ENCODE measurements around the gene SMYD2.

Gene SMYD2

DNA sequence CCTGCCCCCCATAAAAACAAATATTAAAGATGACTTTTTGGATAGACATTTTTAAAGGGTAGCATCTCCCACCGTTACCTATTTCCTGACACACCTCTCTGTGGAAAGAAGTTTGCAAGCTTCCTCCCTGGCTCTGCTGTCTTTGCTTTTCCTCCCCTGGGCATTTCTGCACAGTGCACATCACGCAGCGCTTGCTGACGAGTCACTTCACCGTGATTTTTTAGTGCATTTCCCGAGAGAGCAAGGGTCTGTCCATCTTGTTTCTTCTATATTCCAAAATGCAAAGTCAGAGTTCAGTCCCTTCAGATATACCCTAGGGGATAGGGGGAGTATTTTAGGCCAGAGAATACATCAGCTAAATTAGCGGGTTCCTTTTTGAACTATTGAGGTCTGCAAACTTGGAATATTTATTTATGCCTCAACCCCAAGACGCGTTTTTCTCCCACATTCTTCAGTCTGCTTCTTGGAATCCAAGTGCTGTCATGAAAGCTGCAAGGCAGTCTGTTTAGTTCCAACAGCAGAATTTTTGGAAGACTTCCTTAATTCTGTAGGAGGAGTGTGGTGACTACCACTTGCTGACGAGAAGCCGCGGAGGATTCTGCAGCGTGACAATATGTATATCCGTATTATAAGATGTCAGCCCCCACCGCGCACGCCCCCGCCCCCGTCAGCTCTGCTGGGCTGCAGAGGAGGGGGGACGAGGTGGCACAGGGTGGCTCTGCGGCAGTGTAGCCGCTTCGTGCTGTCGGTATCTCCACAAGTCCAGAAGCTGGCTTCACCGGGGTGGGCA, 22.4 kb downstream of the SMYD2 start:
- no peak for DNase-seq (ENCODE audit: low spot score)

DNA sequence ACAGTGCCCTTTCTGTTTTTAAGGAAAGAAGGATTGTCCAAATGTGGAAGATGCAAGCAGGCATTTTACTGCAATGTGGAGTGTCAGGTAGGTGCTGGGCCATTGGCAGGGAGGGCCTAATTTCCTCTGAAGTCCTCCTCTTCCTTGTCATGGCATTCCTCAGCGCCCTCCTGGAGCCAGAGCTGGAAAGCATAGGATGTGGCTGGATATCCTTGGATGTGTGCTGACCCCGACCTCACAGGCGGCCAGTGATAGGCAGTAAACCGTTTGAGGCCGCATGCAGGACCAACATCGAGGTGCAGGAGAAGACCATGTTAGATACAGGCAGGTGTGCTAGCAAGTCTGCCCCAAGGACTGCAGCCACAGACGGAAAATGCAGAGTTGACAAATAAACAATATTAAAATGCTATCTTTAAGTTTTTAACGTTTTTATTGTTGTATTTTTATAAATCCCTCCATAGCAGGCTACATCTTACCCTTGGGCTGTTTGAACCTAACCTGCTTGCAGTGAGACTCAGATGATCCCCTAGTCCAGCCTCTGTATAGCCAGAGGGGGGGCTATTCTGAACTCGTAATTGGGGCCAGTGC, 24.3 kb downstream of the SMYD2 start:
- no peak for DNase-seq (ENCODE audit: low spot score)

DNA sequence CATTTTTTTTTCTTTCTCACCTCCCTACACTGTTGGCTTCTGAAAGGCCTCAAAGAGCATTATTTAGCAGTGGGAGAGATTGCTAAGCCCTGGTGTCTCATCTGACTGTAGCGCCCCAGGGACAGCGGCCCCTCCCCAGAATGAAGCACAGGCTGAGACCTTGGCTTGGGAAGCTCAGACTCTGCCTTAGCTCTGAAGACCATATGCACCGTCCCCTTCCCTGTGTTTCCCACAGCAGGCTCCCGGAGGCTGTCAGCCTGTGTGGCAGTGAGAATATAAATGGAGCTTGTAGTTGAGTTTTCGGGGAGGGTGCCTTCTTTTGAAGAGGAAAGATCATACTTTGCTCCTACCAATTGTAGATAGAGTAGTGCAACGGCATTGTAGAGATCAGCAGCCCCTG, 25.3 kb downstream of the SMYD2 start:
- DNase-seq (ENCODE audit: low spot score) = no peak

DNA sequence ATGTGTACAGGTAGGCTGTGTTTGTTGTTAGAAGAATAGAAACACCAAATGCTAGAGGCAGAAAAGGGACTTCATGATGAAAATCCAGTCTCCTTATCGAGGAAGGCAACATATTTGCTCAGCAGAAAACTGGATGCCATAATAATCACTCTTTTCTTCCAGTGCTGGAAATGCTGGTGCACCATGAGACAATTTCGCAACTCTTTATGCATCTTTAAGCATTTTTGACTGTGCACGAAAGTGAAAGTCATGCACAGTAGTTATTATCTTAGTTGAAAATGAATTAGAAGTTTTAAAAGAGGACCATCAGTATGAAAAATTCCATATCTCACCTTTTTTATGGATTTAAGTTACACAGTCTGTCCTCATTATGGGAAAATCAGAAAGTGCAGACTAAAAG, 29.1 kb downstream of the SMYD2 start:
- DNase-seq (ENCODE audit: low spot score) = no peak

DNA sequence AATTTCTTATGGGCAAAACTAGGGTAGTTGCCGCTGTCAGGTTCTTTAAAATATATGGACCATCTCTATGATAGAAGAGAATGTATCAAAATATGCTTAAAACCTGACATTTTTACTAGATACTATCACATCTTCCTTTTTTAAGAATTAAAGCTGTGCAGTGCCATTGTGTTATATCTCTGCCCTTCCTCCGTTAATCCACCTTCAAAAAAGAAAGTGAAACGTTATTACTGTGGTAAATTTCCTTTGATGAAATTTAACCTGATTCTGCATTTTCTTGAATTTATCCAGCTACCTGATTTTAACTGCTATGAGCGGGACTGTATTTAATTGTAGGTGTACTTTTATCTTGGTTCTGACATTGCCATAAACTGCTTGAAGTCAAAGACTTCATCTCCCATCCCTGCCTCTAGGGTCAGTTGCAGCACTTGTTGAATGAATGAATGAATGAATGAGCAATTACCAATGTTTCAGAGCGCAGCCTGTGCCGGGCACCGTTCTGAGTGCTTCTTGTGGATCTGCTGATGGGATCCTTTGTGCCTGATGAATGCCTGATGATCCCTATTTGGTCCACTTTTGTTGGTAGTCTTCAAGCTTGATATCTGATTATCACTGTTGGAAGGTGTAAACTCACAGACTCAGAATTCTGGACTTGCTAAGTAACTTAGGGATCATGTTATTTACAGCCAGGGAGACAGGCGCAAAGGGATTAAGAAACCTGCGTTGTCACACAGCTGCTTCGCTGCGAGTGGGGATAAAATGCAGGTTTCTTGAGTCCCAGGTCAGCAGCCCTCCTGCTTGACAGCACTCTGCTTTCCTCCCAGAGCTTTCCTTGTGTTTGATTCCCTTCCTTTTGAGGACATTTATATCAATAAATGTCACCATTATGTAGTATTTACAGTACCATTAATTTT, 30.1 kb downstream of the SMYD2 start:
- peak; percentile 63 for DNase-seq (ENCODE audit: low spot score)

DNA sequence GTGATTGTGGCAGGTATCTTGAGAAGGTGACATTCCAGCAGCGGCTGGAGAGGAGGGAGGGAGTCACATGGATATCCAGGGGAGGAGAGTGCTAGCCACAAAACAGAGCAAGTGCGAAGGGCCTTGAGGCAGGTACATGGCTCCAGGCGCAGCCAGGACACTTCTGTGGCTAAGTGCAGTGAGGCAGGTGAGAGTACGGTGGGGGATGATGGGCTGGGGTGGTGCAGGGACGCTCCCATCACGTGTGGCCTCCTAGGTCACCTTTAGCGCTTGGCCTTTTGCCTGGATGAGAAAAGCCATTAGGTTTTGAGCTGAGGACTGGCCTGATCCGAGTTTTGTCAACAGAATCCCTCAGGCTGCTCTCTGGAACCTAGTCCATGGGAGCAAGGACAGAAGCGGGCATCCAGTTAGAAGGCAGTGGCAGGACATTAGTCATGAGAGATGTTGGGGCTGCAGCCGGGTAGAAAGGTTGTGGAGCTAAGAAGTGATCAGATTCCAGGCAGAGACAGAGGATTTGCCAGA, 31.6 kb downstream of the SMYD2 start:
- DNase-seq (ENCODE audit: low spot score) = no peak

DNA sequence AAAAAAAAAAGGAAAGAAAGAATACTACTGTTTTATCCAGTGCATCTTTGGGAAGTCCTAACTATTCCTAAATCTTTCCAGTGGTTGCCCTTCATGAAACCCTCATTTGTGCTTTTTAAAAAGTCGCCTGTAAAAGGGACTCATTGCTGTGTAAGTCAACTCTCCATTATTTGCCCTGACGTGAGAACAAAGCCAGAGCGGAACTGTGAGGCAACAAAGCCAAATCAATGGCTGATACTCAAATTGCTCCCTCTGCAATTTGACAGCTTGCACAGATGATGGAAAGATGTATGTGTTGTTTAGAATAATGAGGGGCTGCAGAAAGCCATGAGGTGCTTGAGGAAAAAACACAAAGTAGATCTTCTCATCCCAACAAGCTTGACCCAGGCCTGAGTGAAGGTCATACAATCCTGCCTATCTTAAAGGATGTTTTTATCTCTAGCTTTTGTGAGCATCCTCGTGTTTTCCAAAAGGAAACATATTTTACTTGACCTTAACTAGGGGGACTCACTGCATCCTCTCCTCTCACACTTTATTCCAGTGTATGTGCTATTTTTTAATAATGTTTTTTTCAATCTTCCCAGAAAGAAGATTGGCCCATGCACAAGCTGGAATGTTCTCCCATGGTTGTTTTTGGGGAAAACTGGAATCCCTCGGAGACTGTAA, 33.4 kb downstream of the SMYD2 start:
- no peak for DNase-seq (ENCODE audit: low spot score)

DNA sequence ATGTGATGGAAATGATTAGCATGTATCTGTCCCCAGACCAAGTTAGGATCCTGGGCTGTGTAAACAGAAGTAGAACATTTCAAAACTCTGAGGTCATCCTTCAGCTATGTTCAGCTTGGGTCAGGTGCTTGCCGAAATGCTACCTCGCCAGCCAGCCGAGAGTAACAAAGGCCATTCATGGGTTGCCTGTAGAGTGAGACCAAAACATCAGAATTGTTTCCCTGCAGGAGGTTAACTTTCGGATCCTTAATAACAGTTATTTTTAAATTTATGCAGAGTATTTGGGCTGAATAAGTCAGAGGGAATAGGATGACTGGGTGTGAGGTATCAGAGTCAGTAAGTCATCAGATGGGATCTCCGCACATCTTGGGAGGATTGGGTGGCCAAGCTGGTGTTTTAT, 35.6 kb downstream of the SMYD2 start:
- DNase-seq (ENCODE audit: low spot score) = no peak

DNA sequence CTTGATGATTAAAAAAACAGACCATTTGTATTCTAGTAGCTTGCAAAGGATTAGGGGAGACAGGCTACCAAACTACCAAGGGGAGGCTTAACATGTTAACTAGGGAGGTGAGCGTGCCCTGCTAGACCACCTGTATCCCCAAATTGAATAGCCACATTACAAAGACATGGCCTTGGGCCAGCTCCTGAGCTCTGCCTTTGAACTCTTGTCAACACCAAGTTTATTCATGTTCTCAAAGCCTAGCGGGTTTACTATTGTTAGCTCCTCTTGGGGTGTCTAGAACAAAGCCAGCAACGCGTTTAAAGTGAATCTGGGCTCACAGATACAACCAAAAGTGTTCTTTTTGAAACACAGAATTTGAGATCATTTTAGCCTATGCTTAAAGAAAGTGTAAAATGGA, 36.3 kb downstream of the SMYD2 start:
- no peak for DNase-seq (ENCODE audit: low spot score)

DNA sequence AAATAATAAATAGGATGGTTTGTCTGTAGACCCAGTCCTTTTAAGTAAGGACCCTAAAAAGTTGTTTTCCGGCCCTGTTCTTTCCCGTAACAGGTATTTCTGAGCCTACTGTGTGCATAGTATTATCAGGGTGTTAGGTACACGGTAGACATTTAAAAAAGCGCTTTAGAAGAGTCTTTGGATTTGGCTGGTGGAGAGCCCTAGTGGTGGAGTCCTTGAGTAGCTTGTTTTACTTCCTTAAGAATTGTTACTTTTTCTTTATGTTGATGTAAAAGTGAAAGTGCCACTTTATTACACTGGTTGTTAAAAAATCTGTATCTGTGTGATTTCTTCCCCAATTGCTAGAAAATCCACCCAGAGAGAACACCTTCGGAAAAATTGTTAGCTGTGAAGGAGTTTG, 36.8 kb downstream of the SMYD2 start:
- no peak for DNase-seq (ENCODE audit: low spot score)

DNA sequence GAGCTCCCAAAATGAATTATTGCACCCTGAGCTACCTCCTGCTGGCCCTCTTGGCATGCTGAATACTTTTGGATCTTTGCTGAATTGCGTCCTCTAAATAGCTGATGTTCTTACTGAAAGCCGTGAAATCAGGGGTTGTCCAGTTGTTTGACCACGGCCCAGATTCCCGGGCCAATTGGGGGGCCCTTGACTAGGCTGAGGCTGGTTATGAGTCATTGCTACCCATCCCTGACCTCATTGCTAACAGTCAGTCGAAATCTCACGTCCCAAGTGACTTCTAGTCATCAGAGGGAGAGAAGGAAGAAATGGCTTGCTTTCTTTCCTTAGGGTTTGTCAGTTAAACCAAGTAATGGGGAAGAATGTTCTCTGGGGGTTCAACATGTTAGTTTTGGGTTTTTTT, 37.4 kb downstream of the SMYD2 start:
- DNase-seq (ENCODE audit: low spot score) = no peak

DNA sequence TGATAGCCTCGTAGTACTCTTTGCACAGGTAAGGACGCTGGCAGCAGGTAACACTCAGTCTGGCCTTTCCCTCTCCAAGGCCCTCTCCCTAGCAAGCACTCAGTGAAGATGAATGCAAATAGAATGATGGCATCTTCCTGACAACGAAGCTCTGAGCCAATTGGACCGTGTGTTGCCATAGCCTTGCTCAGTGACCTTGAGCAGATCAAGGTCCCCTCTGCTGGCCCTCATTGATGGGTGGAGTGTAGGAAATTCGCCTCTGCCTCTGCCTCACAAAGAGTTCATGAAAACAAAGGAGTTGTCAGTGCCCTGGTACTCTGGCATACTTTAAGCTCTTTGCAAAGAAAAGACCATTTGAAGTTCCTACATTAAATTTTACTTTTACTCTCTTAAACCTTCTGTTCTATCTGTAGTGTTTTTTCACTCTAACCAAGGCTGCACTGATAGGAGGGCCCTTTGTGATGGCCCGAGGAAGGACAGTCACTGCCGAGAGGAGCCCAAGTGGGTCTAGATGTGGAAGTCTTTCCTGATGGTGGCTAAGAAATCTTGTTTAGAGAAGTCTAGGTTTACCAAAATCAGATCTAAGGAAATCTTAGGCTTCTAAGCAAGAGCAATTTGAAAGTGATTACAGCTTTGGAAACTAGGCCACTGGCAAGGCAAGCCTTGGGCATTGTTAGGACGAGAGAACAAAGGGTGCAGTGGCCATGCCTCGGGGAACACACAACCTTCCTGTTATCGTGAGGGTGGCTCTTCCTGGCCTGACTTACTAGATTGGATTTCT, 38.2 kb downstream of the SMYD2 start:
- no peak for DNase-seq (ENCODE audit: low spot score)

DNA sequence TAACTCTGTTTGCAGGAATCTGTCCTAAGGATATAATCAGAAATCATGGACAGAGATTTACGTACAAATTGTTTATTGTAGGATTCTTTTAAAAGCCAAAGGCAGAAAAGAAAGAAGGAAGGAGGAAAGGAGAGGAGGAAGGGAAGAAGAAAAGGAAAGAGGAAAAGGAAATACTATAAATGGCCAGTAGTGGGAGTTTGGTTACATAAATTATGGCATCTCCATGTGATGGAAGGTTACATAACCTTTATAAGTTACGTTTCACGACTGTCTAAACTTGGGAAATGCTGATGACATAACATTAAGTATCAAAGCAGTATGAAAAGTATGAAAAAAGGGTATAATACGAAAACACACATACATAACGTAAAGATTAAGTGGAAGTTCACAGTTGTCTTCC, 39.0 kb downstream of the SMYD2 start:
- no peak for DNase-seq (ENCODE audit: low spot score)

DNA sequence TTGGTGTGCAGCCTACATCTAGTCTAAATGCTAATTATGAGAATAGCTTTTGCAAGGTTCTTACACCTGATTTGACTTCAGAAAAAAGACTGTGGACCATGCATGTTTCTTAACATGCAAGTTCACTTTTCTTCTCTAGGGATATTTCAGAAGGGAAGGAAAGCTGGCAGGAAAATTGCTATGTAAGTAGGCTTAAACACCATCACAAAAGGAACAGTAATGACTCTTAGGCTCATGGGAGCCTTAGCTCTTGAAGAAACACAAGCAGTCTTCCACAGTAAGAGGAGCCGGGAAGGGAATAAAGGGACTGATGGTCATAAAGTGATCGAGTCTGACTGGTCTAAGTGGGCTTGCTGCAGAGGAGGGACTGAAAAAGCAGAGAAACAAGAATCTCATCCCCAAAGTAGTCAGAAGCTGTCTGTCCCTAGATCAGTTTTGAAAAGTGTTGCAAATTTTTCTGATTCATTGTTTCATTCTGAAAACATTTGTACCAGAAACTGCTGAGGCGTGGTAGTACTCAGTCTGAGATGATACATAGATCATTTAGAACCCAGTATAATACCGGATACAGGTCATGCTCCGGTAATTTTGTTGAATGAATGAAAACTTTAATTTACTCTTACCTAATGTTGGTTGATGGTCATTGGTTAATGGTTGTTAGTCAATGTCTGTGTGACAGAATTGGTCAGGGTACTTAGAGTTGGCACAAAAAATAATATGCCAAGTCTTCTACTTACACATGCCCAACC, 40.9 kb downstream of the SMYD2 start:
- no peak for DNase-seq (ENCODE audit: low spot score)

DNA sequence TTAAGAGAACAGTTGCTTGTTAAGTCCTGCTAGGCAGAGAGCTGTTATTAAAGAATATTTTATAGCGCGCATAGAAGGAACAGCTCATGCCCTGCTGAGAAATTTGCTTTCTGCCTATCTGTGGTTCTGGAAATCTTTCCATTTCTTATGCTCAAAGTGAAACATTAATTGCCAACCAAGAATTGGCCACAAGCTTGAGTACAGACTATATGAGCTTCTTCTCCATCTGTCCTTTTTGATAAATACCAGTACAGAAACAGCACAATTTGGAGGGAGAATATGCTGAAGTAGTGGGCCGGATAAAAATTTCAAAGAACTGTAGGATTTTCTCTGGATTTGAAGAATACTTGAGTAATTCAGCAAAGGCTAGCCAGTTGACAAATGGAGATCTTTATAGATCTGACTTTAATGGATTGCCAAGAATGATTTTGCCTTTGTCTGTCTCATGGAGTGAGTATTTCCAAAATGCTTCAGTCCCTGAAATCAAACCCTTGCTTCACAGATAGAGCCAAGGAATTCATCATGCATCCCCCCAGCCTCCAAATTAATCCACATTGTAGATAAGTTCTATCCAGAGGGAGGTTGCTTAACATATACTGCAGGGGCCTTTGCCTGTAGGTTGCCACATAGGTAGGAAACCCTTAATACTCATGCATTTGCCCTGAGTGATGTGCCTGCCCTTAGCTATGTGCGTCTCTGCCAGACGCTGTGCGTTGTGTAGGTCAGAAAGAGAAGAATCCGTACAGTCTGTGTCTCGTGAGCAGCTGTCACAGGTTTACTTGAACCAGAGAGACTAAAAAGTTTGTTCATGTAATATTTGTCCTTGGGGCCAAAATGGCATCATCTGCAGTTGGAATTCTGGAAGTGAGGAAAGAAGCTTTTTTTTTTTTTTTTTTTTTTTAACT, 44.2 kb downstream of the SMYD2 start:
- DNase-seq (ENCODE audit: low spot score) = no peak

DNA sequence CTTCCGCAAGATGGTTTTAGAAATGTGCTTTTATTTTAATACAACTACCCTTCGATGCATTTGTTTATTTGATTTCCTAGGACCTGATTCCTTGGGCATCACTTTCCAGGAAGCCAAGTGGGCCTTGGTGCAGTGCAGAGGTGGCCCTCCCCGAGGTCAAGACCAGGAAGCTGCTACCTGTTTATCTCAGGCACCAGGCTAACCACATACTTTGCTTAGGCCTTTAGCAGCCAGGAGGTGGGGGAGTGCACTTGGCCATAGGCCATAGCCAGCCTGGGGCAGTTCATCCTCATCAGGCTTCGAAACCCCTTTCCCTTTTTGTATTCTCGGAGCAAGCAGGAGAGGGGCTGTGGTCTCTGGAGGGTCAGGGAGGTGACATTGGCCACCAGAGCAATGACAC, 45.4 kb downstream of the SMYD2 start:
- DNase-seq (ENCODE audit: low spot score) = no peak

DNA sequence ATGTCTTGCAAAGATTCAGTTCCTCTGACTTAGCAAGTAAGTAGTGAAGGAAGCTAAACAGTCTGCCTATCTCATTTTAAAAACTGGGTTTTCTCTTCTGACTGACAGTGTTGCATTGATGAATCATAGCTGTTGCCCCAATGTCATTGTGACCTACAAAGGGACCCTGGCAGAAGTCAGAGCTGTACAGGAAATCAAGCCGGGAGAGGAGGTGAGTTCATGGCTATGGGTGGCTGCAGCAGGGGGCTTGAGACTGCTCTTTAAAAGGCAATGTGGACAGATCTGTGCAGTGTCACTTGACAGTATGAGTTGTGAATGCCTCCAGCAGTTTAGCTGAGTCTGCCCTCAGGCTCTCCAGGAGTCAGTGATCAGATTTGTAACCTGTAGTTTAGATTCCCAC, 46.6 kb downstream of the SMYD2 start:
- no peak for DNase-seq (ENCODE audit: low spot score)

DNA sequence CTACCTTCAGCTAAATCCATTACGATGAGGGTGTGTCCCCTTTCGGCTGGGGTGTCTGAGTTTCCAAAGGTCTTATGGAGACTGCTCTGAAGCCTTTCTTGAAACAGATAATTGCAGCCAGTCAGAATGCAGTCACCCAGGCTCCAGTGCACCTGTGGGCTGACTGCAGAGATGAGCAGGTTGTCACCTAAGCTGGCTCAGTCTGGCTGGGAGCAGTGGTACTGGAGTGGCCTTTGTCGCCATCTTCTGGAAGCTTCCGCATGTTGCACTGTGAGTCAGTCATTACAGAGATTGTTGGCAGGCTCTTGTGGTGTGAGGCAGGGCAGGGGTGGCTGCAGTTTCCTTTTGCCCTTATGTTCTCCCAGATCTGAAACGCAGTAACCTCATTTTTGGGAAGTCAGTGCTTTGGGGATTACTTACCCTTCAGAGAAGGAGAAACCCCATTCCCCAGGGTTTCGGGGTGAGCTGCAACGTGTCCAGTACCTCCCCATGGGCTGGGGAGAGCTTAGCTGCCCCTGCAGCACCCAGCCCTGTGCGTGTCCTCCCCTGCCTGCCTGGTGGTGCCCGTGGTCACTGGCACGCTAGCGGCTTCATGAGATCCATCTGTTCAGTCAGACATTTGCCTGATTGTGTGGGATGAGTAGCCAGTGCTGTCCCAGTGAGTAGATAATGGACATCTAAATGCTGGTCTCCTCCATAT, 48.0 kb downstream of the SMYD2 start:
- peak; percentile 87 for DNase-seq (ENCODE audit: low spot score)
